ENCODE data around the gene FLOT1. TPM values are rescaled to one million over a fixed set of nuclear protein-coding genes. Genes with fewer than 3 reads are reported as not detected.

FLOT1 gene
- total RNA-seq, 1 donor from 2014 or later: 240 TPM

Other genes starting within 250 kb of the FLOT1 start
- gene GNL1, start 186.2 kb downstream of the FLOT1 start, total RNA-seq: 18.3 TPM
- 2.8 TPM for gene PRR3, start 185.4 kb downstream of the FLOT1 start, total RNA-seq
- 39.5 TPM for gene ABCF1, start 171.2 kb downstream of the FLOT1 start, total RNA-seq
- 33.5 TPM for gene PPP1R10, start 125.4 kb downstream of the FLOT1 start, total RNA-seq
- gene MRPS18B, start 124.8 kb downstream of the FLOT1 start, total RNA-seq: 129 TPM
- 1.9 TPM for gene ATAT1, start 115.8 kb downstream of the FLOT1 start, total RNA-seq
- 54.1 TPM for gene C6orf136, start 95.6 kb downstream of the FLOT1 start, total RNA-seq
- gene DHX16, start 69.7 kb downstream of the FLOT1 start, total RNA-seq: 20.6 TPM
- 18.2 TPM for gene PPP1R18, start 56.0 kb downstream of the FLOT1 start, total RNA-seq
- 5.7 TPM for gene NRM, start 51.7 kb downstream of the FLOT1 start, total RNA-seq
- 13.1 TPM for gene MDC1, start 25.4 kb downstream of the FLOT1 start, total RNA-seq
- gene TUBB, start 22.3 kb downstream of the FLOT1 start, total RNA-seq: 254 TPM
- 19.2 TPM for gene IER3, start 1.9 kb upstream of the FLOT1 start, total RNA-seq
- 32.5 TPM for gene DDR1, start 141.8 kb upstream of the FLOT1 start, total RNA-seq
- 22.2 TPM for gene GTF2H4, start 165.5 kb upstream of the FLOT1 start, total RNA-seq
- gene VARS2, start 171.6 kb upstream of the FLOT1 start, total RNA-seq: 18.3 TPM
- gene SFTA2, start 189.5 kb upstream of the FLOT1 start, total RNA-seq: not detected
- gene MUCL3, start 198.3 kb upstream of the FLOT1 start, total RNA-seq: not detected
- gene MUC21, start 241.0 kb upstream of the FLOT1 start, total RNA-seq: not detected